ENCODE results near the gene RNF212B. TPM values are rescaled to one million over a fixed set of nuclear protein-coding genes. Genes with fewer than 3 reads are reported as not detected.

Gene RNF212B
- total RNA-seq, 4 donors from 2014 or later, result not detected

DNA sequence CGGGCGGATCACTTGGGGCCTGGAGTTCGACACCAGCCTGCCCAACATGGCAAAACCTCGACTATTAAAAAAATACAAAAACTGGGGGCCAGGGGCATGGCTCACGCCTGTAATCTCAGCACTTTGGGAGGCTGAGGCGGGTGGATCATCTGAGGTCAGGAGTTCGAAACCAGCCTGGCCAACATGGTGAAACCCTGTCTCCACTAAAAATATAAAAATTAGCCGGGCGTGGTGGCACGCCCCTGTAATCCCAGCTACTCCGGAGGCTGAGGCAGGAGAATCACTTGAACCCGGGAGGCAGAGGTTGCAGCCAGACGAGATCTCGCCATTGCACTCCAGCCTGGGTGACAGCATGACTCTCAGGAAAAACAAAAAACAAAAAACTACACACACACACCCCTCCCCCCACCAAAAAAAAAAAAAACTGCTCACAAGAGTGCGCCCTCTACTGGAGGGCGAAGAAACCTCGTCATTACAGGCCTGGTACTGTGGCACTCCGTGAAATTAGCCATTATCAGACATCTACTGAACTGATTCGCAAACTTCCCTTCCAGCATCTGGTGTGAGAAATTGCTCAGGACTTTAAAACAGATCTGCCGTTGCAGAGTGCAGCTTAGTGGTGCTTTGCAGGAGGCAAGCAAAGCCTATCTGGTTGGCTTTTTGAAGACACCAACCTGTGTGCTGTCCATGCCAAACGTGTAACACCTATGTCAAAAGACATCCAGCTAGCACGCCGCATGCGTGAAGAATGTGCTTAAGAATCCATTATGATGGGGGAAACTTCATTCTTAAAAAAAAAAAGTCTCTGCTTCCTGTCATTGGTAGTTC is 57.2 kb downstream of the RNF212B start:
- intact Hi-C loops (cut with DNase I), result loop anchor here (10.0 kb wide), 1 partner anchor 110 kb away; the partner anchor contains the start of gene SLC7A8
- no peak for TF ChIP-seq POLR2A (IDR thresholded peaks at IDR 0.05)
- TF ChIP-seq, protein P1, sequence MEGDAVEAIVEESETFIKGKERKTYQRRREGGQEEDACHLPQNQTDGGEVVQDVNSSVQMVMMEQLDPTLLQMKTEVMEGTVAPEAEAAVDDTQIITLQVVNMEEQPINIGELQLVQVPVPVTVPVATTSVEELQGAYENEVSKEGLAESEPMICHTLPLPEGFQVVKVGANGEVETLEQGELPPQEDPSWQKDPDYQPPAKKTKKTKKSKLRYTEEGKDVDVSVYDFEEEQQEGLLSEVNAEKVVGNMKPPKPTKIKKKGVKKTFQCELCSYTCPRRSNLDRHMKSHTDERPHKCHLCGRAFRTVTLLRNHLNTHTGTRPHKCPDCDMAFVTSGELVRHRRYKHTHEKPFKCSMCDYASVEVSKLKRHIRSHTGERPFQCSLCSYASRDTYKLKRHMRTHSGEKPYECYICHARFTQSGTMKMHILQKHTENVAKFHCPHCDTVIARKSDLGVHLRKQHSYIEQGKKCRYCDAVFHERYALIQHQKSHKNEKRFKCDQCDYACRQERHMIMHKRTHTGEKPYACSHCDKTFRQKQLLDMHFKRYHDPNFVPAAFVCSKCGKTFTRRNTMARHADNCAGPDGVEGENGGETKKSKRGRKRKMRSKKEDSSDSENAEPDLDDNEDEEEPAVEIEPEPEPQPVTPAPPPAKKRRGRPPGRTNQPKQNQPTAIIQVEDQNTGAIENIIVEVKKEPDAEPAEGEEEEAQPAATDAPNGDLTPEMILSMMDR (IDR thresholded peaks at IDR 0.05), result peak; percentile 59 to 91 (median 72)

GRCh38 chr14:23296012-23296777 is 58.5 kb downstream of the RNF212B start:
- TF ChIP-seq POLR2A (IDR thresholded peaks at IDR 0.05), result no peak
- TF ChIP-seq, protein P1 (IDR thresholded peaks at IDR 0.05), result no peak
- DNase-seq, result no peak
- intact Hi-C loops (cut with DNase I), result loop anchor here (10.0 kb wide), 1 partner anchor 111 kb away; the partner anchor contains the start of gene SLC7A8
- WGBS, 2 donors, result 94 to 100% methylated on average over 5 of the region's 7 CpGs
- H3K27ac ChIP-seq, result no peak overlapping the region
- H3K27me3 ChIP-seq, result peaks cover 0 to 3% (median 0%) of the 10 kb centered on the region in 4 donors
- H3K36me3 ChIP-seq, result peaks cover 0 to 14% (median 0%) of the 10 kb centered on the region in 3 donors
- no peak overlapping the region for H3K4me3 ChIP-seq
- H3K9me3 ChIP-seq, result no peaks in the 10 kb centered on the region
- peaks cover 16 to 58% (median 27%) of the 10 kb centered on the region in 3 donors for H3K4me1 ChIP-seq

More for the DNA sequence above, 57.2 kb downstream of the RNF212B start:
- peak overlapping the region in 1 of 4 donors; percentile 33 for H3K4me3 ChIP-seq
- peaks cover 0 to 14% (median 0%) of the 10 kb centered on the region in 3 donors for H3K36me3 ChIP-seq
- 28 to 30% methylated on average over 17 to 19 of the region's 24 CpGs for WGBS, 2 donors
- H3K27me3 ChIP-seq, result peaks cover 0 to 6% (median 0%) of the 10 kb centered on the region in 4 donors
- H3K4me1 ChIP-seq, result peaks cover 8 to 49% (median 20%) of the 10 kb centered on the region in 3 donors
- no peak for DNase-seq
- H3K9me3 ChIP-seq, result no peaks in the 10 kb centered on the region
- no peak overlapping the region for H3K27ac ChIP-seq

GRCh38 chr14:23297096-23297495 is 59.4 kb downstream of the RNF212B start:
- peak overlapping the region in 2 of 4 donors; percentile 94 to 99 for H3K27ac ChIP-seq
- no peaks in the 10 kb centered on the region for H3K27me3 ChIP-seq
- 85 to 87% methylated on average over 7 of the region's 7 CpGs for WGBS, 2 donors
- no peaks in the 10 kb centered on the region for H3K9me3 ChIP-seq
- intact Hi-C loops (cut with DNase I), result loop anchor here (10.0 kb wide), 1 partner anchor 112 kb away; the partner anchor contains the start of gene SLC7A8
- peaks cover 0 to 14% (median 0%) of the 10 kb centered on the region in 3 donors for H3K36me3 ChIP-seq
- no peak overlapping the region for H3K4me3 ChIP-seq
- TF ChIP-seq POLR2A (IDR thresholded peaks at IDR 0.05), result no peak
- TF ChIP-seq, protein P1 (IDR thresholded peaks at IDR 0.05), result no peak
- H3K4me1 ChIP-seq, result peaks cover 16 to 61% (median 27%) of the 10 kb centered on the region in 3 donors
- no peak for DNase-seq

DNA sequence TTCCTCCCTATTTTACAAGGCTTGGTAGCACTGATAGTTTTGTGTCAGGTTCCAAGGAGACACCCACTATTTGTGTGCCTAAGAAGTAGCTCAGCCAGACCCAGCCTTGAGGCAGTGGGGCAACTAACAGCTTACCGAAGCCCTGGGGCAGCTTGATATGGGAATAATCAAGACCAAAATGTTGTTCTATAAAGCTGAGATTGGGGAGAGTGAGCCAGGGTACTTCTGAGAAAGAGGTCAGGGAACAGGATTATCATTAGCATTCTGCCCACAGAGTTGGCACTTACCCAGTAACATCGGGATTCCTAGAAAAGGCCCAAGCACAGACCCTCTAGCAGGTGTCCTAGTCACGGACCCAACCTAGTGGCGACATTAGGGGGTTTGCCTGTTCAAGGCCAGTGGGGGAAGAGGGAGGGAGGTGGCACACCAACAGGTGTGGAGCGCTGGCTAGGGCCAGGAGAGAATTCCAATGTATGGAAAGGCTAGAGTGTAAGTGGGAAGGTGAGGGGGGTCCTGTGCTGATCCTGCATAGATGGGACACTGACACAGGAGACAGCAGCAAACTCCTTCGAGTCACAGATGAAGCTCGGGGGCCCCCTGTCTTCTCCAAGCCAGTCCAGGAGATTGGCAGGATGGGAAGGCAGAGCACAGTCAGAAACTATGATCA is 60.0 kb downstream of the RNF212B start:
- Histone ChIP-seq H3K27ac (peak overlapping the region; percentile 54 to 99 (median 96)), H3K4me1 (peaks cover 16 to 67% (median 29%) of the 10 kb centered on the region in 3 donors), H3K4me3 (no peak overlapping the region), H3K27me3 (no peaks in the 10 kb centered on the region), H3K36me3 (peaks cover 0 to 14% (median 0%) of the 10 kb centered on the region in 3 donors), H3K9me3 (no peaks in the 10 kb centered on the region)
- TF ChIP-seq, protein P1 (IDR thresholded peaks at IDR 0.05), result no peak
- no peak for TF ChIP-seq POLR2A (IDR thresholded peaks at IDR 0.05)
- no peak for DNase-seq
- intact Hi-C loops (cut with DNase I), result loop anchor here (10.0 kb wide), 1 partner anchor 113 kb away; the partner anchor contains the start of gene SLC7A8
- 84 to 87% methylated on average over 6 to 7 of the region's 7 CpGs for WGBS, 2 donors
